GM04503 (cell line): ENCODE results near the gene KDM4C.
A peak's percentile ranks its signal among the peaks of the same experiment; 100 is the strongest.

Experiments used
- DNase-seq: peaks from one replicate; pipeline ENCODE4 v3.0.0-alpha.2; 2012; ENCODE audit warnings: low read depth

KDM4C gene

DNA sequence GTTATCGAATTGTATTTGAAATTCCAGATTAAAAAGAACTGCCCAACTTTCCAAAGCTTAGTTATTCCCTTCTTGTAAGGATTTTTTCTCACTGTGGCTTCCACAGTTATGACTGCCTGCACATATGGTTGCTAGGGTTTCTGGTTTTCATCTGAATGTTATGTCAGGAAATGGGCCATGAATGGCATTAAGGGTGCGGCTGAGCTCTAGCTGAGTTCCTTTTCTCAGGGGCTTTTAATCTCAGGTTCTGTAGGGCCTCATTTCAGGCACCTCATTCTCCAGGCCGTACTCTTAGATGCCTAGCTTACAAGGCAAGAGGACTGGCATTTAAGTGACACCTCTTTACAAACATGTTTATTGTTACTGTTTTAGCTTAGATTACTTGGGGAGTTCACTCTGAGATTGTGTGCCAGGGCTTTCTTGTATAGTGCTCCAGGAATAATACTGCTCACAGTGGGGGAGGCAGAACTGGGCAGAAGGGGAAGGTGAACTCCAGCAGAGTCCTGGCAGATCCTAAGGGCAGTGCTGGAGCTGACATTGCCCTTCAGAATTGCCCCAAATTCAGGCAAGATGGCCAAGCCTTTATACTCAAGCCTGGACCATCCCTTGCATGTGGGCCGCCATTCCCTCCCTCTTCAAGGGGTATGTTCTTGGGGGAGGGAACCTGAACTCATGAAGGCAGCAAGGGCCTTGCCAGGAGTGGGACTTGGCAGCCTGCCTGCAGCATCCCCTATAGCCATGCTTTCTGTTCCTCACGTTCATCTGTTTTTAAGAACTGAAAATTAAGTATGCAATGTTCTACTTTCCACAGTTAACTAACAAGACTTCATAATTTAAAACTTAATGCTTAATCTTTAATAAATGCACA, 111.5 kb downstream of the KDM4C start:
- DNase-seq = no peak

DNA sequence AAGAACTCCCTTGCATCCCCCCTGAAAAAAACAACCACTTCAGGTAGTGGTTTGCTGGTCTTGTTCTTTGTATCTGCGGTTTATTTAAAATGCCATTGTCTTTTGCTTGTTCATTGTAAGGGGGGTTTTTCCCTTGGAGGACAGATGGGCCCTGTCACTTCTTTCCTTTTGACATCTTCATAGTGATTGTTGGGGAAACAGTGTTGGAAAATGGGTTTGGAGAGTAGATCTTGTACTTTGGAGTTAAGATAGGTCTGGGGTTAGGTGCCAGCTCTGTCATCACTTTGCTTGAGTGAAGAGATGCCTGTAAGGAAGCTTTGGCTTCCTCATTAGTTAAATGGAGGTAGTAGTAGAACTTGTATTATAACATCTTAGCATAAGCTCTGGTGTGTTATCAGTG, 112.4 kb downstream of the KDM4C start:
- DNase-seq = no peak

DNA sequence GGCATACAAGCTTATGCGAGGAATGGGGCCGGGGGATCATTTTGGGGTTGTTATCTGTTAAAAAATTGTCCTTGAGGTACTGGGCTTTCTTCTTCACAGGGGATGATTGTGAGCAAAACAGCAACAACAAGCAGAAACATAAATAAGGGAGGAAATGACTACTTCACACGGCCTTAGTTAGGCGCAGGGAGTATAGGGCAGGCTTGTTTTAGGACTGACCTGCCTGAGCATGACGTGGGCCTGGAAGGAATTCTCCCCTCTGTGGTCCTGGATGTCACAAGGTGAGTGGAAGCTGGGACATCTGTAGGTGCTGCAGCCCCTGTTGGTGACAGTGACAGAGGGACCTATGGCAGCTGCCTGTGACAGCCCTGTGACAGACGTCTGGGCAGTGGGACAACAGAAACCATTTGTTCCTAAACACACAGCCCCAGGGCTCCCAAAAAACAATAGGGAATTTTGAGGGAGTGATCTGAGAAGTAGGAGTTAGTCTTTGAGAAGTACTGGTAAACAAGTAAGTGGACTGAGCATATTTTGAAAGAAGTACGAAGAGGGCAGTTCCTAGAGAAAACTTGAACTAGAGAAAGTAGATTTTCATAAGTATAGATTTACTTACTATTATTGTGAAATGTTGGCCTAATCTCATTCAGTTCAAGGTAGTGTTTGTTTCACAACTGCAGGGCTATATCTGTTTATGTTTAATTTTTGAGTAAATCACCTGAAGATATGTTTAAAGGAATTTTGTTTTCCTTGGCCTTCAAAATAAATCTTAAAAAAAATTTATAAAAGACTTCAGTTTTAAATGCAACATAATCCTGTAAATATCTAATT, 113.1 kb downstream of the KDM4C start:
- no peak for DNase-seq

DNA sequence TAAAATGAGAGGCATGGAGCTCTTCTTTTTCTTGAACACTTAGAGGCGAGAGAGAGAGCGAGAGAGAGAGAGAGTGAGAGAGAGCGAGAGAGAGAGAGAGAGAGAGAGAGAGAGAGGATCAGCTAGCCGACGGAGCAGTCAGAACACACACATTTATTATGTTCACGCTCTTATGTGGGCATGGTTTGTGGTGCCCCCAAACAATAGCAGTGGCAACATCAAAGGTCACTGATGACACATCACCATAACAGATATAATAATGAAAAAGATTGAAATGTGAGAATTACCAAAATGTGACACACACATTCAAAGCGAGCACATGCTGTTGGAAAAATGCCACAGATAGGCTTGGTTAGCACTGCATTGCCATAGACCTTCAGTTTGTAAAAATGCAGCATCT, 116.1 kb downstream of the KDM4C start:
- peak; percentile 18 for DNase-seq

DNA sequence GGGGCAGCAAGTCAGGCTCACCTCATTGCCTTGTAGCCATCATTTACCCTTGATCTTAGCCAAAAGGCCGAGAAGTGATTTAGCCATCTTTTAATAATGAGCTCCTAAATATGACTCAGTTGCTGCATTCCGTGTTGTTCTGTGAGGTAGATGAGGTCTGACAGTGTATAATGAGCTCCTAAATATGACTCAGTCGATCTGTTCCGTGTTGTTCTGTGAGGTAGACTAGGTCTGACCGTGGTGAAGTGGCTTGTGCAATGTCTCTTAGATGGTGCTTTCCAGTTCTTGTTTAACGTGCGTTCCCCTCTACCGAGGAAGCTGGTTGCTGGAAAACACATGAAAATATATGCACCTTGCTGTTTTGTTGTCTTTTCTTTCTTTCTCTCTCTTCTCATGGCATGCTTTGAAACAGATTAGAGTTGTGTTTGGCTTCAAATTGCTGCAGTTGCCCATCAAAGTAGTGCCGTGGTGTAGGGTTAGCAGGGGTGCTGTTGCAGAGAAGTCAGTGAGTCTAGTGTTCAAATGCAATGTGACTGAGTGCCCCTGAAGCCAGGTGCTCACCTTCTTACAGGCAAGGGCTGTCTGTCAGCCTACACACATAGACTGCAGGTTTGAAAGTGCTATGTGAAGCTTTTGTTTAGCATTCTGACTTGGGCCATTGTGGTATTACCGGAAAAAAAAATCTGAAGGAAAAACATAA, 118.6 kb downstream of the KDM4C start:
- no peak for DNase-seq

DNA sequence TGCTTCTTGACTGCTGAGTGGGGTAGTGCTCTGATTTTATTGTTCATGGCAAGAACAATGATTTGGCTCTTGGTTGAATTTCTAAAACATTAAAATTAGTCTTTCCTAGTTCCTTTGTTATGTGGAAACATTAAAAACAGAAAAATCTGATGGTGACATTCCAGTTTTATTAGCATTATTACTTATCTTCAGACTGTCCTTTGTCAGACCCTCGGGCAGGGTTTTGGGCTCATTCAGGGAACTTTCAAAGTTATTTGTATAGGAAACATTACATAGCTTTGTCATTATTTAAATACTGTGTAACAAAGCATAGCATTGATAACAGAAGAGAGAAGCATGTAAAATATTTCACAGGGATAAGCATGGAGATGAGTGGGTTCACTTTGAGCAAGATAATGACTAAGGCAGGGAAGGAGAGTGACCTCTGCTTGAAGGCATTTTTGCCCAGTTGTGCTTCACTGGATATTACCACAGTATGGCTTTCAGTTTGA, 119.9 kb downstream of the KDM4C start:
- DNase-seq = peak; percentile 21

DNA sequence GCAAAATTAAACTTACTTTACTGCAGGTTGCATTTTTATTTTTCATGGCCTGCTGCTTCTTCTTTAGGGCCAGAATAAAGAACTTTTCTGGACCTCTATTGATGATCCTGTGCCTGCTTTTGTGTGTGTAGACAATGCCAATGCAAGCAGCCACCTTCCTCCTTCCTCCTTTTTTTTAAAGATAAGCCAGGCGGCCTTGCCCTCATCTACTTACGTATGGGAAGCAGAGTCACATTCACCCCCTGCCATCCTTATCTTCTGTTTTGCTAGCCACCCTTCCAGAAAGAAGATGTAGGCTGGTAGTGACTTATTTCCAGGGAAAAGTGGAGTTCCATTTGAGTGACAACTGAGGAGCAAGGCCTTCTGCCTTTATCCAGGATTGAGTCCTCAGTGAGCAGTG, 122.9 kb downstream of the KDM4C start:
- no peak for DNase-seq

DNA sequence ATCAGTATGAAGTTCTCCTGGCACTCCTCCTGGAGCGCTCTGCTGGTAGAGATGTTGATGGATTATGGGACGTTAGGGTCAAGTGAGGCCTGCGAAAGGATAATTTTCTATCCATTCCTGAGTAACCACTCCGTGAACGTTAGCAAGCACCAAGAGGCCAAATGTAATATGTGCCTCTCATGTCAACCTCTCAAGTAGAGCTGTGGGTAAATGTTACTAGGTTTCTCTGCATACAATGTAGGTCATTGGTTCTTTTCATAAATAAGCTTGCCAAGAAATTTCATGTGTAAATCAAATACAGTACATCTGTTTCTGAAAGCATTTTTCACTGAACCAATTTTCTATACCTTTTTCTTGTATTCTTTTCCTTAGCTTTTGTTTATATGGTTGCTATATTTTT, 126.3 kb downstream of the KDM4C start:
- DNase-seq = no peak

DNA sequence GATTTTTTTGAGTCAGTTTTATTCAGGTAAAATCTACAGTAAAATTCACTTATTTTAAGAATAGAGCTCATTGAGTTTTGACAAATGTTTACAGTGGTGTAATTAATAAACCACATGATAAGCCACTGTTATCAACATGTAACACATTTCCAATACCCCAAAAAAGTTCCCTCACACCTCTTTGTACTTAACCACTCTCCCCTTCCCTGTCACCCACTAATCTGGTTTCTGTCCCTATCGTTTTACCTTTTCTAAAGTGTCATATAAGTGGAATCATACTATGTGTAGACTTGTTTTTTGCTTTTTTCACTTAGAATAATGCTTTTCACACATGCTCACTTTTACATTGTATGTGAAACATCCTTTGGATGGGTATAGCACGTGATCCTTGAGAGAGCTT, 127.2 kb downstream of the KDM4C start:
- DNase-seq = no peak

DNA sequence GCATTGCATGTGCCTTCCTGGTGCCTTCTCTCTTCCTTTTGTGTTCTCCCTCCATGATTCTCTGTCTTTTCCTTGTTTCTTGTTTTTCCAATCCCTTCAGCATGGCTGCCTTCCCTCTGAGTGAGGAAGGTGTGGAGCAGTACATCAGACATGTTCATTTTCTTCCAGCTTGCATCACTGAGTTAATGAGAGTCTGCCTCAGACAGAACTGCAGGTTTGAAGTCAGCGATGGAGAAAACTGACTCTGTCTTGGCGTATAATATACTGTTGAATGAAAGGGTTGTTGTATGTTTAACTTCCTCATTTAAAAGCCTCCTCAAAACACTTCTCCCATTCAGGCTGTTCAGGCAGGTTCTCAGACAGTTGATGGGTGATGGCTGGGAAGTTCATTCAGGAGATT, 129.3 kb downstream of the KDM4C start:
- no peak for DNase-seq

DNA sequence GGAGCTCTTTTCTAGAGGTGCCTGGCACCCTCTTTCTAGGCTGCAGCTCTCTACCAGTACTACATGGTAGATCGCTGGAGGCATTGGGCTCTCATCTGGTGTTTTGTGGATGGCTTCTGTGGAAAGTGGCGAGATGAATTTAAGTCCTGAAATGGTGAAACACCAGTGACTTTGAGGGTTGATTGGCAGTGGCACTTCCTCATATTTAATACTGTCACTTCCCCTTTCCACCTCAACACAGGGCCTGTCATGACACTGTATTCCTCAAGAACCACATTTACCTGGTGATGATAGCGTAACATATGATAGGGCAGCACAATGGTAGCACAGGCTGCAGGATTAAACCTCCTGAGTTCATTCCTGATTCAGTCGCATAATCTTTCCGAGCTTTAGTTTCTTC, 132.1 kb downstream of the KDM4C start:
- DNase-seq = no peak

DNA sequence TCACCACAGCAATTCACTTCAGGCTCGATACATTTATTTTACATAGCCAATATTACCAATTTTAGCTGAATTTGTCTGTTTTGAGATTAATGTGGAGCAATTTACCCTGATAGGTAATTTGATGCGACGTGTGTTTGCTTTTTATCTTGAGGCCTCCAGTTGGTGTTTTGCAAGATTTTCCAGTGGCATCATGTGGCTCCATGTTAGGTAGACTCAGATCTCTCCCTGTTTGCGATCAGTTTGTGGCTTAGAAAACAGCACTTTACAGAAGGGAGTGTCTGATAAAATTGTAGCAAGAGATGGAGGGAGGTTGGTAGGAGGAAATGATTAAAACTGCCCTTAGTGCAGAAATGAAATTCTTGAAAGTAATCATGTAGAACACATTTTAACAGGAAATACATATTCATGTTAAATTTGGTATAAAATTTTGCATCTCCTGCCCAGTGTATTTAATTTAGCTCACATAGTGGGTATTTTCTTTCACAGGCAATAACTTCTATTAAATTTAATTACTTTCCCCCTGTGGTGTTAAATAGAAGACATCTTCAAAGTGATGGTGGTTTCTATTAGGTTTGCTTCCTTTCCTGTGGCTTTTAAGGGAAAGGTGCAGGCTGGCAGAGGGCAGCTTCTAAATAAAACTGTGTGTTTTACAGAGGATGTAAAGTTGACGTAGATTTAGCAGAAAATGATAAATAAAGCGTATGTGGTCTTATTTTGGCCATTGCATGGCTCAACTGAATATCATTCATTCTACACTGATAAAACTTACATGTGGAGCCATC, 135.8 kb downstream of the KDM4C start:
- no peak for DNase-seq

DNA sequence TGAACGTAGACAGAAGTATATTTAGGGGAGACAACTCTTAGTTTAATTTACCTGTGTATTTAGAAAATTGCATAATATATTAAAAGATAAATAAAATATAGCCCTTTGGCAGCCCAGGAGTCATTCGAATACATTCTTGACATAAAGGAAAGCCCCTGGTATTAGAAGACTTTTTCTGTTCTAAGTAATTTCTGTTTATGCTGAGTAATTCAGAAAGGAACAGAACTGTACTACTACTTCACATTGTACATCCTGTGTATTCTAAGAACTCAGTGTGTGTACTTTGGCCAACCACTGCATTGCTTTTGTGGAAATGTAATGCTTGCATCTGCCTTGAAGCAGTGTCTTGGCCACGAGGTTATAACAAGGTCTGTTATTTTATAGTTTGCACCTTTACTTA, 136.4 kb downstream of the KDM4C start:
- DNase-seq = no peak

DNA sequence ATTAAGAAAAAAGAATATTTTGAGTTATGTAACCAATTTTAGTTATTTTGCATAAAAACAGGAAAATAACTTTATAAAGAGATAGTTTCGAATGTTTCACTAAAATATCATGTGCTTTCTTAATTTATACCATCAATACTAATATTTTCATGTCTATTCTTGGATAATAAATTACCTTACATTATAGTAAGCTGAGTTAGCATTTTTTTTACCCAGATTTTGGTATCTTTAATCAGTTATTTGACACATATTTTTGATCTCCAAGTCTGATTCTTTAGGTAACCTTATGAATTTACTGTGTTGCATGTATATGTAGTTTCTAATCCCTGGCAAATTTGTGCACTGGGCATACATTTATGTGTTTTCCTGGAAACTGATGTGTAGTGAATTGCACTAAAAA, 138.0 kb downstream of the KDM4C start:
- no peak for DNase-seq

DNA sequence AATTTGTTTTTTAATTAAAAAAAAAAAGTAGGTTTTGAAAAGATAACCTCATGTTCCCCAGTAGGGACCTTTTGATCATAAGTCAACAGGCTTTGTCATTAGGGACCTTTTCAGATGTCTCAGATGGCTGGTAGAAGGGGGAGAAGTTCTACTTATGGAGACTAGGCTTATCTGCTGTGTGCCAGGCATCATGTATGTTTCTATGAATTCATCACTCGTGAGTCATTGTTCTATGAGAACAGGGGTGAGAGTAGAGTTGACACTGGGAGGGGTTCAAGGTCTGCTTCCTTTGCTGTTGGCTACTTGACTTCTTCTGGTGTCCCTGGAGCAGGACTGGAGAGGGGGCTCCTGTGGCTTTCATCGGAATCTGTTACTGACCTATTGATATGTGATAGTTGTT, 138.8 kb downstream of the KDM4C start:
- DNase-seq = no peak

DNA sequence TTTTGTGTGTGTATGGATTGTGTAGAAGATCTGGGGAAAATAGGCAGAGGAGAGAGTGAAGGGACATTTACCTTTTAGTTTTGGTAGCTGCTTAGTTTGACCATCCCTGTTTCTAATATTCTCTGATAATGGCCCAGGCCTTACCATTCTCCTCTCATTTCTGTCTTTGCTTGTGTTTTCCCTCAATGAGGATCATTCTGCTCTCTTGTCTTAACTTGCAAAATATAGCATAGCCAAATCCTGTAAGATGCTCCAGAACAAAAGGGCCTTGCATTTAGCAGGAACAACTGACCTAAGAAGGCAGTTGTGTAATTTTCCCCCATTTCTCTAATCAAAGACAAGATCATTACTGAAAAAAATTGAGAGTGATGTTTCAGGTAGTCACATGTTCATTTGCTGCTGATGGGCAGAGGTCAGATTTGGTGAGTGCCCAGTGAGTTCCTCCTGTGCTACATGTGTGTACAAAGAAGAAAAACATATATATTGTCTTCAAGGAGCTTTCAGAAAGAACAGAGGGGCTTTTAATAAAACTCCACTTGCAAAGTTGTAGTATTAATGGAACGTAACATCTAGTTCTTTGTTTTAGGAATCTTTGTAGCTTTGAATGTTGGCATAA, 139.5 kb downstream of the KDM4C start:
- no peak for DNase-seq

DNA sequence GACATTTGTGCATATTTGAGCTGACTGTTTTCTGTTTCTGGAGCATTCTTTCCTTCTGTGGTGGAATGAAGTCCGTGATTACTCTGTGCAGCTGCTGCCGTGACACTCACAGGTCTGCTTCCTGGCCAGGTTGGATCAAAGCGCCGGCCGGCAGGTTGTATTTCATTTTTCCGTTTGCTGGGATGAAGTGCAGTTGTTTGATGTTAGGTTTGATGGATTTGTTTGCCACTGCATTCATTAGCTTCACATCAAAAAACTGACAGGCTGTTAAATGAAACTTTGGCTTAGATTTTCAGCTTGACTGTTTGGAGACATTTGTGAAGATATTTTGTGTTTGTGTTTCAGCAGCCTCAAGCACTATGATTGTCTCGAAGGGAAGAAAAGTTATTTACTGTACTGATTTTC, 140.1 kb downstream of the KDM4C start:
- DNase-seq = no peak

DNA sequence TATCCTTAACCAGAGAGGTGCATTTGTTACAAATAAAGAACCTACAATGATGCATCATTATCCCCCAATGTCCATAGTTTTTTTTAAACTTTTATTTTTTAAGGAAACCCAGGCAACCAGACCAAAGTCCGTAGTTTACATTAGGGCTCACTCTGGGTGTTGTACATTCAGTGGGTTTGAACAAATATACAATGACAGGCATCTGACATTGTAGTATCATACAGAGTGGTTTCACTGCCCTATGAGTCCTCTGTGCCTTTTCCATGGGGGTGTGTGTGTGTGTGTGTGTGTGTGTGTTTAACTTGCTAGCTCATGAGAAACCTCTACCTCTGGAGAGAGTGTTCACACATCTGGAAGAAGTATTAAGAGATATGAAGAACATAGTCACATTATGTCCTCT, 141.5 kb downstream of the KDM4C start:
- DNase-seq = no peak

DNA sequence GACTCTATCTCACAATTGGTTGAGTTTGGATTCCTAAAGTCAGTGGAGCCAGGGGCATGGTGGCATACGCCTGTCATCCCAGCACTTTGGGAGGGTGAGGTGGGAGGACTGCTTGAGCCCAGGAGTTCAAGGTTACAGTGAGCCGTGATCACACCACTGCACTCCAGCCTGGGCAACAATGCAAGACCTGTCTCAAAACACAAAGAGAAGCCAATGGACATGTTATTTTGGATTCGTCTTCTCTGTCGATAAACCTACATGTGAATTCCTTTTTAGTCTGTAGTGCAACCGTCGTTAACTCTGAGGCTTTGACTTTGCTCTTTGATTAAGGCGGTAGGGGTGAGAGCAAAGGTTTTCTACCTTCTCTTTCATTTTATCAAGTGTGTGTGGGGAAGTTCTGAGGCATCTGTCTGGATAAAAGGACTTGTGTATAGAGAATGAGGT, 142.7 kb downstream of the KDM4C start:
- no peak for DNase-seq

DNA sequence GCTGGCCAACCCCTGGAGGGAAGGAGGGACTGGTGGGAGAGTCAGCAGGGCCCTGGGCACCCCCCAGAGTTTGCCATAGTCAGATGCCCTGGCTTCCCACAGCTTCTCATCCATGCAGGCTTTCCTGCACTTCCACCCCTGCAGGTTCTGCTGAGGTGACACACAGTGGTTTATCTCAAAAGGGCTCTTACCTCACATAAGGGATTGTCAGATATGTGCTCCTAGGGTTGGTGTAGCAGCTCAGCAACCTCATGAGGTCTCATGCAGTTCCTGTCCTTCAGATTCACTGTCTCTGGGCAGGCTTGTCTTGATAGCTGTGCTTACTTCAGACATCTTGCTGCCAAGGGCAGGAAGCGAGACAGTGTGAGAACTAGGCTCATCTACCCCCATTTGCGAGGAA, 143.4 kb downstream of the KDM4C start:
- DNase-seq = no peak

DNA sequence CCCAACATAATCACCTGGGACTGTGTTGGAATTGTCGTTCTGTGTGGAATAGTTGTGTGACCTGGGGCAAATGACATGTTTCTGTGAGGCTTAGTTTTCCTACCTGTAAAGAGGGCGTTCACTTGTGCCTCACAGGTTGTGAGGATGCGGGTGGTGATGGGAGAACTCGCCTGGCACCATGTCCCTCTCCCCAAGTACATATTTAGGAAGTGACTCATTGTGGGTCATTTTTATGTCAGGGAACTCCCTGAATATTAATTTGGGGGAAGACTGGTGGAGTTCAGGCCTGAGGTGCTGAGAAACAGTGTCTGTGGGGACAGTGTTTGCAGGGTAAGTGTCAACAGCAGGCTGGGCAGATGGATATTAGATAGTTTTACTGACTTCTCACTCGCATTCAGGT, 144.7 kb downstream of the KDM4C start:
- DNase-seq = no peak
